GM12891 (cell line): ENCODE measurements around the gene MTG2.
"Not testable (repeated sequence)": the region's sequence is repeated elsewhere in the genome, so short reads cannot be mapped to it uniquely, and the experiment has no call there.

ENCODE experiments used
- DNase-seq: peaks from one replicate; pipeline ENCODE4 v3.0.0; 2011; ENCODE audit warnings: low spot score; ENCODE audit not compliant: insufficient read length
- FAIRE-seq: peaks from 2 replicates; lab custom pipeline; 2011; peaks lifted over from hg19 to GRCh38; lab: Jason Lieb, UNC
- PAX5 ChIP-seq: IDR thresholded peaks from 2 replicates; pipeline ENCODE4 v1.6.1; 2011; ENCODE audit warnings: low read length, moderate library complexity, mild to moderate bottlenecking; ENCODE audit not compliant: insufficient read depth, severe bottlenecking
- POLR2A ChIP-seq: IDR thresholded peaks from 2 replicates; pipeline ENCODE4 v1.6.1; 2011; ENCODE audit warnings: low read depth, low read length, control low read depth
- POLR2AphosphoS5 ChIP-seq: IDR thresholded peaks from 2 replicates; pipeline ENCODE4 v1.6.1; 2011; ENCODE audit warnings: low read depth, low read length, control low read depth
- POU2F2 ChIP-seq: IDR thresholded peaks from 2 replicates; pipeline ENCODE4 v1.6.1; 2011; ENCODE audit warnings: low read depth, mild to moderate bottlenecking, control low read depth, low read length, moderate library complexity
- SPI1 ChIP-seq: IDR thresholded peaks from 2 replicates; pipeline ENCODE4 v1.6.1; 2011; ENCODE audit warnings: low read depth, low read length, control low read depth
- TAF1 ChIP-seq: IDR thresholded peaks from 2 replicates; pipeline ENCODE4 v1.6.1; 2011; ENCODE audit warnings: low read depth, low read length, control low read depth

MTG2 gene

GRCh38 chr20:62146019-62146755 lies 36.6 kb upstream of the MTG2 start:
- DNase-seq (no peak), FAIRE-seq (no peak)
- TF ChIP-seq POLR2A (no peak), SPI1 (no peak), TAF1 (no peak), PAX5 (no peak), POLR2AphosphoS5 (no peak), POU2F2 (no peak)

- FAIRE-seq (no peak), DNase-seq (no peak)
- TF ChIP-seq TAF1 (no peak), PAX5 (no peak)
Observed at GRCh38 chr20:62147125-62147524, 35.7 kb upstream of the MTG2 start.

GRCh38 chr20:62147528-62147927 lies 35.3 kb upstream of the MTG2 start:
- FAIRE-seq (no peak), DNase-seq (no peak)
- no peak for TF ChIP-seq POLR2A
- no peak for TF ChIP-seq SPI1
- TF ChIP-seq POU2F2: no peak
- no peak for TF ChIP-seq POLR2AphosphoS5
- no peak for TF ChIP-seq PAX5
- TF ChIP-seq TAF1: no peak

- not testable (repeated sequence) for DNase-seq, FAIRE-seq
Observed at GRCh38 chr20:62148383-62148782, 34.4 kb upstream of the MTG2 start.

- DNase-seq: no peak
- TF ChIP-seq PAX5 (no peak), POLR2AphosphoS5 (no peak), POU2F2 (no peak), SPI1 (no peak), TAF1 (no peak), POLR2A (no peak)
- no peak for FAIRE-seq
Observed at GRCh38 chr20:62148908-62149314, 33.9 kb upstream of the MTG2 start.

- TF ChIP-seq POLR2AphosphoS5 (no peak), TAF1 (no peak), POLR2A (no peak), SPI1 (no peak)
- no peak for FAIRE-seq
- no peak for DNase-seq
Observed at GRCh38 chr20:62149532-62150309, 33.1 kb upstream of the MTG2 start.

GRCh38 chr20:62150310-62150575 lies 32.6 kb upstream of the MTG2 start:
- DNase-seq: no peak
- no peak for TF ChIP-seq PAX5
- TF ChIP-seq POLR2AphosphoS5: no peak
- no peak for TF ChIP-seq POLR2A
- TF ChIP-seq SPI1: no peak
- no peak for TF ChIP-seq TAF1
- TF ChIP-seq POU2F2: no peak
- FAIRE-seq: no peak

- TF ChIP-seq PAX5: no peak
- TF ChIP-seq SPI1: no peak
- no peak for TF ChIP-seq POLR2AphosphoS5
- FAIRE-seq (no peak), DNase-seq (no peak)
Observed at GRCh38 chr20:62151225-62151624, 31.6 kb upstream of the MTG2 start.

- TF ChIP-seq POLR2AphosphoS5 (no peak), PAX5 (no peak), SPI1 (no peak), POLR2A (no peak), TAF1 (no peak), POU2F2 (no peak)
- no peak for DNase-seq
- no peak for FAIRE-seq
Observed at GRCh38 chr20:62151835-62152364, 30.9 kb upstream of the MTG2 start.
